GM12874 (cell line): ENCODE measurements around the gene RAB11FIP4.

ENCODE experiments used
- TF ChIP-seq, protein P1 (sequence below): IDR thresholded peaks from 2 replicates; pipeline ENCODE4 v1.5.1; 2011; ENCODE audit warnings: low read depth, mild to moderate bottlenecking, control low read depth, low read length, moderate library complexity; ENCODE audit not compliant: insufficient read depth

The RAB11FIP4 gene

DNA sequence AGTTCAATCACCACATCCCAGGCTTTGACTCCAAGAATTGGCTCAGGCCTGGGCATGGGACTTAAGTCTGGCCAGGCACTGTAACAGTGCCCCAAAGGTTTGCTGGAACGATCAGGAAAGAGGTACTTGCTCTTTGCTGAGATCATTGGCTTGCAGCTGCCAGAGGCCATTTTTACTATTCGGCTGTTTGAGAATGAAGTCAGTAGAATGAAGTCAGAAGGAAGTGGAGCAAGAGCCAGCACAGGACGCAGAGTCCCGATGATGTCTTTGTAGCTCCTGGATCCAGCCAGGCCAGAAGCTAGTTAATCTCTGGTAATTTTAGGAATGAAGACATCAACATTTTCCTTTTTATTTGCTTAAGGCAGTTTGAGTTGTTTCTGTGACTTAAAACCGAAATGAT, 195.5 kb downstream of the RAB11FIP4 start:
- TF ChIP-seq, protein P1, sequence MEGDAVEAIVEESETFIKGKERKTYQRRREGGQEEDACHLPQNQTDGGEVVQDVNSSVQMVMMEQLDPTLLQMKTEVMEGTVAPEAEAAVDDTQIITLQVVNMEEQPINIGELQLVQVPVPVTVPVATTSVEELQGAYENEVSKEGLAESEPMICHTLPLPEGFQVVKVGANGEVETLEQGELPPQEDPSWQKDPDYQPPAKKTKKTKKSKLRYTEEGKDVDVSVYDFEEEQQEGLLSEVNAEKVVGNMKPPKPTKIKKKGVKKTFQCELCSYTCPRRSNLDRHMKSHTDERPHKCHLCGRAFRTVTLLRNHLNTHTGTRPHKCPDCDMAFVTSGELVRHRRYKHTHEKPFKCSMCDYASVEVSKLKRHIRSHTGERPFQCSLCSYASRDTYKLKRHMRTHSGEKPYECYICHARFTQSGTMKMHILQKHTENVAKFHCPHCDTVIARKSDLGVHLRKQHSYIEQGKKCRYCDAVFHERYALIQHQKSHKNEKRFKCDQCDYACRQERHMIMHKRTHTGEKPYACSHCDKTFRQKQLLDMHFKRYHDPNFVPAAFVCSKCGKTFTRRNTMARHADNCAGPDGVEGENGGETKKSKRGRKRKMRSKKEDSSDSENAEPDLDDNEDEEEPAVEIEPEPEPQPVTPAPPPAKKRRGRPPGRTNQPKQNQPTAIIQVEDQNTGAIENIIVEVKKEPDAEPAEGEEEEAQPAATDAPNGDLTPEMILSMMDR = no peak

DNA sequence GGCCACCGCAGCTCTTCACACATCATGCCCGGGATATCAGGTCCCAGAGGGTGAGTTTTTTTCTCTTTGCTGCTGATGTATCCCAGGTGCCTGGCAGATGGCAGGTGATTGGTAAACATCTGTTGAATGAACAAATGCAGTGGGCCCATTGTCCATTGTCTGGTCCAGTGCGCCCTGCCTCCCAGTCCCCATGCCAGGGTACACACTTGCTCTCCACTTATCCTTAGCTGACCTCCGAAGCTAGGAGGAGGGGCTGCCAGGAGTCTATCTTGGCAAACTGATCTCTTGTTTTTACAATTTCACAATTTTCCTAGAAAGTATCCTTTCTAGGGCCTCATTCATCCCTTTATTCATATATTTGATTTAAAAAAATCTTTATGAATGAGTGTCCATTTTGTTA, 196.0 kb downstream of the RAB11FIP4 start:
- TF ChIP-seq, protein P1 = no peak
